ENCODE results near the gene UBAC2.

DNA sequence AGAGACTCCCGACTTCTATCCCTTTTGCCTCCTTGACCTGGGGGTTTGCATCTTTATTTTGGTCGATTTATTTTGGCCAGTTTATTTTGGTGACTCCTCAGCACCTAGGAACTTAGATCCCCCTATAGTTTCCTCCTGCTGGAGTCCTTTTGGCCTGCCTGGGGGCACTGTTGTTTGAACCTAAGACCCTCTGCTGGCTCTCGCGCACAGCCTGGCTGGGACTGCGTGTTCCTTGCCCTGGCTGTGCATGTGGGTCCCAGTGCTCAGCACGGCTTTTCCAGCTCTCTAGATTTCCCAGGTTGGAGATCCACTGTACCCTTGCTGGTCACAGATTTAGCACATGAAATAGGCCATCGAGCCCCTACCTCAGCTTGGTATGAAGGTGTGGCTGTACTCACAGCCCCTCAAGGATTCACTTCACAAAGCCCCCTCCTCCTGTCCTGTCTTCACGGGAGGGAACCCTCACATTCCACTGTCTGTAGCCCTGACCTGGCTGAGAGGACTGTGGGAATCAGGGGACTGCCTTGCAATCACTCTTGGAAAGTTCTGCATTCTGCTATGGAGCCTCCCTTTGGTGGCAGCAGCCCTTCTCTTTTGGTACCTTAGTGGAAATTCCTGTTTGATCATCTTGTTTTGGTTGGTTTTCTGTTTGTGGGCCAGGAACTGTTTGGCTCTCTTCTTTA lies 8.3 kb downstream of the UBAC2 start:
- no peak for TF ChIP-seq POLR2AphosphoS5 (IDR thresholded peaks at IDR 0.05; ENCODE audit: low read depth, low read length)
- no peak for TF ChIP-seq POLR2A (IDR thresholded peaks at IDR 0.05; ENCODE audit: low read depth, low read length)
- TF ChIP-seq SPI1 (IDR thresholded peaks at IDR 0.05; ENCODE audit: low read depth, low read length) = no peak
- TF ChIP-seq TAF1 (IDR thresholded peaks at IDR 0.05; ENCODE audit: low read depth, low read length) = no peak
